IMR-90 (cell line): ENCODE measurements around the gene FASTKD1. TPM values are rescaled to one million over a fixed set of nuclear protein-coding genes. Genes with fewer than 3 reads are reported as not detected.
"Not testable (repeated sequence)": the region's sequence is repeated elsewhere in the genome, so short reads cannot be mapped to it uniquely, and the experiment has no call there.

Source experiments
- ATAC-seq: fragments of 200-7000 bp; cut with Tn5 transposase; 2 replicates; pipeline ENCODE4 v1.9.1; 2020; ENCODE audit warnings: low read depth, mild to moderate bottlenecking, moderate library complexity
- BruUV-seq: library from RNA; stranded (reverse); fragments of 400-500 nt; replicated peaks from 2 replicates; lab custom pipeline; 2021; lab: Mats Ljungman, UMichigan
- CTCF ChIA-PET: fragments of 300-600 bp; formaldehyde crosslinking; extraction: SDS; loops from one replicate; lab custom pipeline; 2021; ENCODE audit warnings: antibody characterized with exemption; lab: Yijun Ruan, JAX
- POLR2A ChIA-PET: fragments of 300-600 bp; sonication (Branson Sonifier 250); formaldehyde crosslinking; loops from one replicate; lab custom pipeline; 2022; ENCODE audit warnings: antibody characterized with exemption; ENCODE audit not compliant: unreplicated experiment; lab: Charles Lee
- DNase-seq: peaks from one replicate; pipeline ENCODE4 v3.0.0; 2013
- H2AFZ ChIP-seq: replicated peaks from 2 replicates; pipeline ENCODE3; 2013; ENCODE audit warnings: low read length, mild to moderate bottlenecking; ENCODE audit not compliant: poor library complexity
- H2AK5ac ChIP-seq: 2 replicates; pipeline ENCODE4 v1.6.1; 2013; ENCODE audit warnings: low read depth, low read length, inconsistent platforms
- H2AK9ac ChIP-seq: replicated peaks from 2 replicates; pipeline ENCODE3; 2013; ENCODE audit warnings: mild to moderate bottlenecking, low read depth, low read length, moderate library complexity; ENCODE audit not compliant: poor library complexity
- H2BK120ac ChIP-seq: 2 replicates; pipeline ENCODE4 v1.6.1; 2013; ENCODE audit warnings: low read depth, low read length, inconsistent platforms
- H2BK15ac ChIP-seq: 3 replicates; pipeline ENCODE4 v1.6.1; 2013; ENCODE audit warnings: low read depth, low read length, inconsistent platforms
- H2BK20ac ChIP-seq: 2 replicates; pipeline ENCODE4 v1.6.1; 2013; ENCODE audit warnings: low read depth, mild to moderate bottlenecking, inconsistent platforms, low read length, moderate library complexity
- H2BK5ac ChIP-seq: 2 replicates; pipeline ENCODE4 v1.6.1; 2013; ENCODE audit warnings: mild to moderate bottlenecking, low read depth, low read length, inconsistent platforms; ENCODE audit not compliant: poor library complexity, severe bottlenecking
- H3K14ac ChIP-seq: replicated peaks from 2 replicates; pipeline ENCODE4 v1.6.1; 2013; ENCODE audit warnings: low read depth, low read length, inconsistent platforms
- H3K18ac ChIP-seq: 2 replicates; pipeline ENCODE4 v1.6.1; 2013; ENCODE audit warnings: low read depth, low read length, control low read depth
- H3K23ac ChIP-seq: 2 replicates; pipeline ENCODE4 v1.6.1; 2013; ENCODE audit warnings: low read depth, low read length, inconsistent platforms
- H3K27ac ChIP-seq: 2 replicates; pipeline ENCODE4 v1.5.1; 2013; ENCODE audit warnings: mild to moderate bottlenecking, control low read depth, low read length; ENCODE audit not compliant: insufficient read depth
- H3K27me3 ChIP-seq: 2 replicates; pipeline ENCODE4 v1.6.1; 2013; ENCODE audit warnings: low read length; ENCODE audit not compliant: control insufficient read depth, insufficient read depth
- H3K36me3 ChIP-seq: 2 replicates; pipeline ENCODE4 v1.6.1; 2013; ENCODE audit warnings: low read length, mixed read lengths; ENCODE audit not compliant: control insufficient read depth, insufficient read depth
- H3K4ac ChIP-seq: 2 replicates; pipeline ENCODE4 v1.6.1; 2013; ENCODE audit warnings: low read depth, low read length, inconsistent platforms
- H3K4me1 ChIP-seq: 2 replicates; pipeline ENCODE4 v1.6.1; 2013; ENCODE audit warnings: low read length, mixed read lengths; ENCODE audit not compliant: control insufficient read depth, insufficient read depth
- H3K4me2 ChIP-seq: 2 replicates; pipeline ENCODE4 v1.6.1; 2013; ENCODE audit warnings: low read depth, mild to moderate bottlenecking, control low read depth, low read length, moderate library complexity
- H3K4me3 ChIP-seq: 2 replicates; pipeline ENCODE4 v1.5.1; 2013; ENCODE audit warnings: low read depth, mild to moderate bottlenecking, control low read depth, low read length, moderate library complexity; ENCODE audit not compliant: insufficient read depth
- H3K56ac ChIP-seq: 2 replicates; pipeline ENCODE4 v1.6.1; 2013; ENCODE audit warnings: low read length, inconsistent platforms; ENCODE audit not compliant: insufficient read depth; ENCODE audit errors: extremely low read depth
- H3K79me1 ChIP-seq, 2 experiments: 2 replicates each; pipeline ENCODE4 v1.6.1; 2013; ENCODE audit warnings: low read length in 2 of 2, inconsistent platforms in 1 of 2, low read depth in 1 of 2
- H3K9ac ChIP-seq: 2 replicates; pipeline ENCODE4 v1.6.1; 2013; ENCODE audit warnings: low read depth, low read length, control low read depth
- H3K9me1 ChIP-seq: 2 replicates; pipeline ENCODE4 v1.6.1; 2013; ENCODE audit warnings: low read length, inconsistent platforms; ENCODE audit not compliant: insufficient read depth
- H3K9me3 ChIP-seq: 2 replicates; pipeline ENCODE4 v1.6.1; 2013; ENCODE audit warnings: low read length; ENCODE audit not compliant: control insufficient read depth, insufficient read depth
- H4K20me1 ChIP-seq: 2 replicates; pipeline ENCODE4 v1.6.1; 2013; ENCODE audit warnings: low read length, inconsistent platforms; ENCODE audit not compliant: insufficient read depth
- H4K5ac ChIP-seq: 2 replicates; pipeline ENCODE4 v1.6.1; 2013; ENCODE audit warnings: mild to moderate bottlenecking, low read depth, low read length, control low read depth
- H4K8ac ChIP-seq, 2 experiments: 2 replicates each; pipeline ENCODE4 v1.6.1; 2013; ENCODE audit warnings: low read depth in 2 of 2, low read length in 2 of 2, control low read depth in 1 of 2, inconsistent platforms in 1 of 2
- H4K91ac ChIP-seq: 2 replicates; pipeline ENCODE4 v1.6.1; 2013; ENCODE audit warnings: low read depth, low read length, inconsistent platforms; ENCODE audit not compliant: insufficient read depth
- WGBS, 2 experiments: methylation state at CpG; one replicate each; pipeline versions ENCODE4 v1.1.5 to v1.1.7; 2013; ENCODE audit warnings: missing lambda C conversion rate in 2 of 2; ENCODE audit not compliant: insufficient read length in 1 of 2; ENCODE audit errors: extremely low coverage in 2 of 2; 5-methylcytosine and 5-hydroxymethylcytosine counted together
- dilution Hi-C: fragments of 300-500 bp; cut with HindIII; formaldehyde crosslinking; loops from one replicate; pipeline ENCODE4 v1.14.3; 2018; ENCODE audit warnings: low sequenced_read_pairs; ENCODE audit not compliant: unreplicated experiment
- in situ Hi-C: fragments of 300-500 bp; cut with MboI; formaldehyde crosslinking; loops from 3 replicates; pipeline ENCODE4 v1.14.3; 2019; ENCODE audit warnings: low sequenced_read_pairs, inconsistent platforms, mixed read lengths
- intact Hi-C: fragments of 100-400 bp; cut with micrococcal nuclease; formaldehyde crosslinking; loops from 2 replicates; pipeline ENCODE4 v1.10.0; 2022
- polyA plus RNA-seq, 3 experiments: library from polyadenylated mRNA; depleted of rRNA; stranded (reverse); fragments of >200 nt; gene quantifications; 2 replicates each; pipeline ENCODE4 v1.2.3, GENCODE V29; 2012; ENCODE audit warnings: low replicate concordance in 1 of 3
- total RNA-seq: library from RNA; depleted of rRNA; stranded (reverse); fragments of >200 nt; gene quantifications from 2 replicates; pipeline ENCODE4 v1.2.3, GENCODE V29; 2012

Gene FASTKD1
- total and polyA plus RNA-seq, 2 of the 4 experiments (the other 2 are of a cell fraction): 11.4 to 11.5 TPM

DNA sequence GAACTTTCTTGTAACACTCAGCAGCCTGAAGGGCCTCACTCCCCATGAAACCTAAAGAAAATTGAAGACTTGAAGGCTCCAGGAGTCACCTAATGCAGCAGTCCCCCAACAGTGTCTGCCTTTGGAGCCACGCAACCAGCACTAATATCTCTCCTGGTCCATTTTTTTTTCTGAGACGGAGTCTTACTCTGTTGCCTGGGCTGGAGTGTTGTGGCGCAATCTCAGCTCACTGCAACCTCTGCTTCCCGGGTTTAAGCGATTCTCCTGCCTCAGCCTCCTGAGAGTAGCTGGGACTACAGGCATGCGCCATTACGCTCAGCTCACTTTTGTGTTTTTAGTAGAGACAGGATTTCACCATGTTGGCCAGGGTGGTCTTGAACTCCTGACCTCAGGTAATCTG lies 22.9 kb upstream of the FASTKD1 start:
- H4K8ac ChIP-seq, H3K4me1 ChIP-seq, H3K4me2 ChIP-seq, H3K9me3 ChIP-seq, H2BK20ac ChIP-seq, H2BK5ac ChIP-seq, H2AK5ac ChIP-seq, H3K9ac ChIP-seq, H3K27ac ChIP-seq, H3K56ac ChIP-seq, H2AFZ ChIP-seq, H3K18ac ChIP-seq, intact Hi-C loops, H3K14ac ChIP-seq, H3K23ac ChIP-seq, H3K9me1 ChIP-seq, POLR2A ChIA-PET, H2BK120ac ChIP-seq, H4K5ac ChIP-seq, H3K4ac ChIP-seq, H3K4me3 ChIP-seq, in situ Hi-C loops, DNase-seq, H3K27me3 ChIP-seq, H2AK9ac ChIP-seq, ATAC-seq, BruUV-seq, H3K36me3 ChIP-seq, H4K91ac ChIP-seq, H2BK15ac ChIP-seq, dilution Hi-C loops: not testable (repeated sequence)
- WGBS, 2 experiments: 80% methylated on average over 1 of the region's 7 CpGs; no CpG with 5 or more reads in 1 of the 2 experiments
- CTCF ChIA-PET: interaction anchor here (0.6 kb wide), 1 partner anchor 36 kb away, joined by 4 read pairs; no protein-coding TSS in a partner anchor
- Histone ChIP-seq H4K20me1 (peaks cover 25% of the 10 kb centered on the region), H3K79me1 (peaks cover 2 to 24% of the 10 kb centered on the region in 2 experiments; a peak in 3 of 4 replicates)
